BJ (cell line): ENCODE measurements around the gene RSF1. TPM values are rescaled to one million over a fixed set of nuclear protein-coding genes. Genes with fewer than 3 reads are reported as not detected.

ENCODE experiments used
- CTCF ChIA-PET: fragments of 350-600 bp; formaldehyde crosslinking; extraction: SDS; loops from one replicate; lab custom pipeline; 2021; ENCODE audit warnings: antibody characterized with exemption, inconsistent platforms; lab: Yijun Ruan, JAX
- POLR2A ChIA-PET: fragments of 300-600 bp; sonication (Branson Sonifier 250); formaldehyde crosslinking; extraction: SDS; loops from one replicate; lab custom pipeline; 2021; ENCODE audit warnings: antibody characterized with exemption; lab: Charles Lee
- DNase-seq: peaks from one replicate; pipeline ENCODE4 v3.0.0-alpha.2; 2011; ENCODE audit warnings: low read depth
- H3K27me3 ChIP-seq: 2 replicates; pipeline ENCODE4 v1.6.0; 2011; ENCODE audit warnings: low read length; ENCODE audit not compliant: control insufficient read depth, insufficient read depth
- H3K36me3 ChIP-seq: 2 replicates; pipeline ENCODE4 v1.5.1; 2011; ENCODE audit warnings: low read length; ENCODE audit not compliant: control insufficient read depth, insufficient read depth
- H3K4me3 ChIP-seq: 2 replicates; pipeline ENCODE4 v1.5.1; 2011; ENCODE audit warnings: low read depth, mild to moderate bottlenecking, control low read depth, low read length
- CTCF ChIP-seq: IDR thresholded peaks from 2 replicates; pipeline ENCODE4 v1.5.1; 2011; ENCODE audit warnings: low read depth, mild to moderate bottlenecking, control low read depth, inconsistent platforms, low read length, moderate library complexity; ENCODE audit not compliant: insufficient read depth
- polyA plus RNA-seq: library from polyadenylated mRNA; depleted of rRNA; stranded (reverse); fragments of >200 nt; gene quantifications from 2 replicates; pipeline ENCODE4 v1.2.3, GENCODE V29; 2011

The RSF1 gene
- polyA plus RNA-seq, 1 experiment, result 6.0 TPM

GRCh38 chr11:77815459-77815858, 5.1 kb downstream of the RSF1 start:
- CTCF ChIA-PET, result no interaction called here
- DNase-seq, result no peak
- Histone ChIP-seq H3K27me3 (no peaks in the 10 kb centered on the region), H3K36me3 (no peaks in the 10 kb centered on the region; the same call in 1 of the 2 replicates), H3K4me3 (no peak overlapping the region)
- POLR2A ChIA-PET, result no interaction called here
- TF ChIP-seq CTCF, result no peak

- no peak for TF ChIP-seq CTCF
- DNase-seq, result no peak
- no peaks in the 10 kb centered on the region; the same call in 1 of the 2 replicates for H3K36me3 ChIP-seq
- ChIA-PET CTCF (no interaction called here), POLR2A (no interaction called here)
- no peak overlapping the region for H3K4me3 ChIP-seq
- no peaks in the 10 kb centered on the region for H3K27me3 ChIP-seq
Observed at GRCh38 chr11:77814848-77815247, 5.7 kb downstream of the RSF1 start.

GRCh38 chr11:77813256-77813655, 7.3 kb downstream of the RSF1 start:
- Histone ChIP-seq H3K36me3 (no peaks in the 10 kb centered on the region; the same call in 1 of the 2 replicates), H3K4me3 (no peak overlapping the region), H3K27me3 (no peaks in the 10 kb centered on the region)
- ChIA-PET POLR2A (no interaction called here), CTCF (no interaction called here)
- TF ChIP-seq CTCF, result no peak
- no peak for DNase-seq

- CTCF ChIA-PET, result no interaction called here
- POLR2A ChIA-PET, result no interaction called here
- Histone ChIP-seq H3K27me3 (no peaks in the 10 kb centered on the region), H3K4me3 (no peak overlapping the region), H3K36me3 (no peaks in the 10 kb centered on the region; the same call in 1 of the 2 replicates)
- TF ChIP-seq CTCF, result no peak
- no peak for DNase-seq
Observed at GRCh38 chr11:77806993-77807392, 13.5 kb downstream of the RSF1 start.

- no peaks in the 10 kb centered on the region; the same call in 1 of the 2 replicates for H3K36me3 ChIP-seq
- DNase-seq, result no peak
- ChIA-PET CTCF (interaction anchor here (0.8 kb wide), 1 partner anchor 8 kb away, joined by 3 read pairs; no protein-coding TSS in a partner anchor), POLR2A (no interaction called here)
- no peak for TF ChIP-seq CTCF
- no peak overlapping the region for H3K4me3 ChIP-seq
- no peaks in the 10 kb centered on the region for H3K27me3 ChIP-seq
Observed at GRCh38 chr11:77806415-77806814, 14.1 kb downstream of the RSF1 start.
